ENCODE data around the gene CAPN10. TPM values are rescaled to one million over a fixed set of nuclear protein-coding genes. Genes with fewer than 3 reads are reported as not detected.

Gene CAPN10
- total RNA-seq, 3 donors from 2014 or later = 38.2 to 43.4 (median 41.1) TPM

- H3K4me1 Mint-ChIP-seq (ENCODE audit: low read depth) = peaks cover 67% of the 10 kb centered on the region
- peak within 1 kb of the TSS; percentile 87 for H3K4me3 Mint-ChIP-seq
- peak; percentile 45 for DNase-seq
- ATAC-seq = peak; percentile 51 to 54
- H3K9me3 Mint-ChIP-seq = no peaks in the 10 kb centered on the region
- peaks cover 8% of the 10 kb centered on the region for H3K36me3 Mint-ChIP-seq (ENCODE audit: insufficient read depth)
- no peaks in the 10 kb centered on the region for H3K27me3 Mint-ChIP-seq (ENCODE audit: low read depth)
Observed at GRCh38 chr2:240567872-240568677, 18.5 kb upstream of the CAPN10 start, which contains the start of gene RNPEPL1. Gene RNPEPL1, plus strand, starts transcription at chr2:240568484. Its CDS starts 103 bp downstream, at chr2:240568587.

GRCh38 chr2:240568678-240569522, 17.6 kb upstream of the CAPN10 start:
- Mint-ChIP-seq H3K27me3 (ENCODE audit: low read depth) (no peaks in the 10 kb centered on the region), H3K9me3 (no peaks in the 10 kb centered on the region), H3K4me3 (peak overlapping the region; percentile 79), H3K36me3 (ENCODE audit: insufficient read depth) (peaks cover 6% of the 10 kb centered on the region), H3K4me1 (ENCODE audit: low read depth) (peaks cover 59% of the 10 kb centered on the region)
- DNase-seq = peak; percentile 56
- peak; percentile 1 to 2 for ATAC-seq

- no peaks in the 10 kb centered on the region for H3K27me3 Mint-ChIP-seq (ENCODE audit: low read depth)
- ATAC-seq (no peak), DNase-seq (no peak)
- no peaks in the 10 kb centered on the region for H3K9me3 Mint-ChIP-seq
- peaks cover 53% of the 10 kb centered on the region for H3K4me1 Mint-ChIP-seq (ENCODE audit: low read depth)
- peaks cover 6% of the 10 kb centered on the region for H3K36me3 Mint-ChIP-seq (ENCODE audit: insufficient read depth)
- peak overlapping the region; percentile 79 for H3K4me3 Mint-ChIP-seq
Observed at GRCh38 chr2:240569523-240569997, 17.0 kb upstream of the CAPN10 start.

GRCh38 chr2:240569998-240570530, 16.5 kb upstream of the CAPN10 start:
- Mint-ChIP-seq H3K9me3 (no peaks in the 10 kb centered on the region), H3K4me3 (peak overlapping the region; percentile 79), H3K36me3 (ENCODE audit: insufficient read depth) (peaks cover 3% of the 10 kb centered on the region), H3K27me3 (ENCODE audit: low read depth) (no peaks in the 10 kb centered on the region), H3K4me1 (ENCODE audit: low read depth) (peaks cover 47% of the 10 kb centered on the region)
- no peak for DNase-seq
- no peak for ATAC-seq

- DNase-seq (no peak), ATAC-seq (no peak)
- H3K4me3 Mint-ChIP-seq = peak overlapping the region; percentile 79
- no peaks in the 10 kb centered on the region for H3K9me3 Mint-ChIP-seq
- H3K36me3 Mint-ChIP-seq (ENCODE audit: insufficient read depth) = peaks cover 3% of the 10 kb centered on the region
- H3K4me1 Mint-ChIP-seq (ENCODE audit: low read depth) = peaks cover 41% of the 10 kb centered on the region
- H3K27me3 Mint-ChIP-seq (ENCODE audit: low read depth) = no peaks in the 10 kb centered on the region
Observed at GRCh38 chr2:240570531-240571313, 15.8 kb upstream of the CAPN10 start.

GRCh38 chr2:240571314-240571973, 15.1 kb upstream of the CAPN10 start:
- peaks cover 36% of the 10 kb centered on the region for H3K4me1 Mint-ChIP-seq (ENCODE audit: low read depth)
- ATAC-seq (no peak), DNase-seq (no peak)
- peaks cover 3% of the 10 kb centered on the region for H3K36me3 Mint-ChIP-seq (ENCODE audit: insufficient read depth)
- H3K9me3 Mint-ChIP-seq = no peaks in the 10 kb centered on the region
- no peaks in the 10 kb centered on the region for H3K27me3 Mint-ChIP-seq (ENCODE audit: low read depth)
- no peak overlapping the region for H3K4me3 Mint-ChIP-seq

GRCh38 chr2:240572141-240573031, 14.1 kb upstream of the CAPN10 start:
- Mint-ChIP-seq H3K27me3 (ENCODE audit: low read depth) (no peaks in the 10 kb centered on the region), H3K4me3 (no peak overlapping the region), H3K9me3 (no peaks in the 10 kb centered on the region), H3K36me3 (ENCODE audit: insufficient read depth) (peaks cover 3% of the 10 kb centered on the region), H3K4me1 (ENCODE audit: low read depth) (peaks cover 31% of the 10 kb centered on the region)
- ATAC-seq (no peak), DNase-seq (no peak)

- peaks cover 26% of the 10 kb centered on the region for H3K4me1 Mint-ChIP-seq (ENCODE audit: low read depth)
- H3K9me3 Mint-ChIP-seq = no peaks in the 10 kb centered on the region
- no peak for ATAC-seq
- no peaks in the 10 kb centered on the region for H3K27me3 Mint-ChIP-seq (ENCODE audit: low read depth)
- H3K4me3 Mint-ChIP-seq = no peak overlapping the region
- H3K36me3 Mint-ChIP-seq (ENCODE audit: insufficient read depth) = peaks cover 3% of the 10 kb centered on the region
- DNase-seq = no peak
Observed at GRCh38 chr2:240573071-240573515, 13.4 kb upstream of the CAPN10 start.

GRCh38 chr2:240573516-240574385, 12.8 kb upstream of the CAPN10 start:
- Mint-ChIP-seq H3K4me3 (no peak overlapping the region), H3K4me1 (ENCODE audit: low read depth) (peaks cover 28% of the 10 kb centered on the region), H3K36me3 (ENCODE audit: insufficient read depth) (peaks cover 3% of the 10 kb centered on the region), H3K9me3 (no peaks in the 10 kb centered on the region), H3K27me3 (ENCODE audit: low read depth) (no peaks in the 10 kb centered on the region)
- ATAC-seq = no peak
- no peak for DNase-seq

- DNase-seq (no peak), ATAC-seq (no peak)
- no peaks in the 10 kb centered on the region for H3K27me3 Mint-ChIP-seq (ENCODE audit: low read depth)
- no peak overlapping the region for H3K4me3 Mint-ChIP-seq
- H3K36me3 Mint-ChIP-seq (ENCODE audit: insufficient read depth) = peaks cover 3% of the 10 kb centered on the region
- no peaks in the 10 kb centered on the region for H3K9me3 Mint-ChIP-seq
- H3K4me1 Mint-ChIP-seq (ENCODE audit: low read depth) = peaks cover 32% of the 10 kb centered on the region
Observed at GRCh38 chr2:240574386-240575100, 12.0 kb upstream of the CAPN10 start.

- no peak overlapping the region for H3K4me3 Mint-ChIP-seq
- peaks cover 3% of the 10 kb centered on the region for H3K36me3 Mint-ChIP-seq (ENCODE audit: insufficient read depth)
- DNase-seq (no peak), ATAC-seq (no peak)
- H3K9me3 Mint-ChIP-seq = no peaks in the 10 kb centered on the region
- H3K4me1 Mint-ChIP-seq (ENCODE audit: low read depth) = peaks cover 32% of the 10 kb centered on the region
- H3K27me3 Mint-ChIP-seq (ENCODE audit: low read depth) = no peaks in the 10 kb centered on the region
Observed at GRCh38 chr2:240575101-240575965, 11.2 kb upstream of the CAPN10 start.

Data from activated T-cell treated with anti-CD3 and anti-CD28 coated beads, Interleukin-2, amount 50 U/mL, for 4 hours (primary cell).